H1 (cell line): ENCODE results near the gene ADGB. TPM values are rescaled to one million over a fixed set of nuclear protein-coding genes. Genes with fewer than 3 reads are reported as not detected.
A peak's percentile ranks its signal among the peaks of the same experiment; 100 is the strongest.

ENCODE experiments used
- CTCF ChIP-seq, 3 experiments: IDR thresholded peaks; 1 replicate in 2 of 3; 2 replicates in 1 of 3; pipeline versions ENCODE4 v1.5.1 to v1.6.1; 2011; ENCODE audit warnings: low read length in 3 of 3, mild to moderate bottlenecking in 3 of 3, inconsistent platforms in 2 of 3, low read depth in 1 of 3, moderate library complexity in 1 of 3; ENCODE audit not compliant: insufficient read depth in 1 of 3; ENCODE audit errors: control extremely low read depth in 1 of 3
- polyA plus RNA-seq, 7 experiments: library from polyadenylated mRNA; depleted of rRNA in 3 of 7; stranded (reverse) in 5 of 7; unstranded in 2 of 7; fragments of >200 nt in 5 of 7; fragments of 200-250 nt in 2 of 7; gene quantifications; 1 replicate in 5 of 7; 2 replicates in 1 of 7; 4 replicates in 1 of 7; pipeline versions ENCODE4 v1.2.1 to v1.2.3, GENCODE V29; 2011 to 2013; ENCODE audit warnings: missing spikeins in 2 of 7, mixed read lengths in 2 of 7
- total RNA-seq: library from RNA; stranded (reverse); fragmentation: NEBNext Ultra II Directional; extraction: Animal tissue kit (Norgen Biotek cat#: 25700); gene quantifications from 2 replicates; pipeline ENCODE4 v1.2.1, GENCODE V29; 2021

ADGB gene
- total and polyA plus RNA-seq, 2 of the 8 experiments (the other 6 are each of a cell fraction or from before 2014, with no cell fraction given): not detected

GRCh38 chr6:146785001-146785585, 186.3 kb downstream of the ADGB start (continued):
- peak in 2 of 3 experiments; percentile 47 to 68; a peak in 3 of 4 replicates for TF ChIP-seq CTCF (IDR thresholded peaks at IDR 0.05; ENCODE audit: control extremely low read depth in 1 of 3, insufficient read depth in 1 of 3, low read depth in 1 of 3, low read length in 3 of 3)
